GOT3 (cell line): Measurements from ENCODE around the gene SMS.
"Not testable (repeated sequence)": the region's sequence is repeated elsewhere in the genome, so short reads cannot be mapped to it uniquely, and the experiment has no call there.

Source experiments
- DNase-seq: peaks from one replicate; lab custom pipeline; 2025; ENCODE audit warnings: mixed read lengths; lab: John Stamatoyannopoulos, UW

The SMS gene

GRCh38 chrX:21952624-21953023, 12.1 kb downstream of the SMS start:
- no peak for DNase-seq

DNA sequence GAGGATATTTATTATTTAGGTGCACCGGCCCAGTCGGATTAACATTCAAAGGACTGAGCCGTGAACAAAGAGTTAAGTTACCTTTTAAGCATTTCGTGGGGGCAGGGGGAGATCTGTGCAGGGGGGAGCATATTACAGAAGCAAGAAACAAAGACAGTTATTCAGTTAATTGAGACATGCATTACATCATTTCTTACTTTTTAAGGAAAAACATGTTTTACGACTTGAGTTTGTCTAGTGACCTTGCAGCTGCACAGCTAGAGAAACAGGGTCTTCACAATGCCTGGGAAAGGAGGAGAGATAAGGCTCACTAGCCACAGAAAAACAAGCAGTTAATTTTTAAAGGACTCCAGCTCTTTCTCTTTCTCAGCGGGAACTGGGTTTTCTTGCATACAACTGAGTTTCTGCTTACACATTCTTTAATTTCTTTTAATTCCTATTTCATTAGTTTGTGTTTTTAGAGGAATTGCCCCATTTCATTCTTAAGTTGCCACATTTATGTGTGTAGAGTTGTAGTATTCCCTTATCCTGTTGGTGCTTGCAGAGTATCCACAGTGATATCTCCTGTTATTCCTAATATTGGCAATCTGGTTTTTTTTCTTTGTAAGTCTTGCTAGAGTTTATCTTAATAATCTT, 12.8 kb downstream of the SMS start:
- not testable (repeated sequence) for DNase-seq

DNA sequence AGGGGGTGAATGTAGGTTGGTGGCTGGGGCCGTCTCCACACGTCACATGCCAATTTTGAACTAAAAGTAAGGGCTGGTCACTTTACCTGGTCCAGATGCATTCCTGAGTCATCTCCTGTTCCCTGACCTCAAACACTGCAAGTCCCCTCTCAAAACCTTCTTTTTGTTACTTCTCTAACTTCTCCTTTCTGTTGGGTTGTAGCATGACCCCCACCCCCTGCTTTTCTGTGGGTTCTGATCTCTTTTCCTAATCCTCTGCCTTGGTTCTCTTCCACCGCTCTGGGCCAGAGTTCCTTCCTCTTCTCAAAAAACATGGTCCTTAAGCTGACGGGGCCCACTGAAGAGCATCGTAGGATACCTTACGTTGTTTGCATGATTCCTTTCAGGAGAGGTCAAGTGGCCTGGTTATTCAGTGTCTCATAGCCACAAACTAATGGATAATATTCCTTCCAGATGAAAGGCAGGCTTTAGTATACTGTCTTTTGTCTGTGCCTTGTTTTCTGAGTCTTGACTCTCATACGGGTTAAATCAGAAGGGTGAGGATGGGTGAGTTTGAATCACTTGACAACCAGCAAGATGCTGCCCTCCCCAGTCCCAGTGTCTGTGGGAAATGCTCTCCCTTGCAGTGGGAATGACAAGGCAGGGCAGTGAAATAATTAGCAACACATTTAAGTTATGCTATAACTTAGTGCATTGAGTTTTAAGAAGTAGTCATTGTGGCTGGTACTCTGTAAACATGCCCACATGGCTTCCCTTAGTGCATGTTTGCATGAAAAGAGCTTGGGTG, 15.1 kb downstream of the SMS start:
- no peak for DNase-seq

DNA sequence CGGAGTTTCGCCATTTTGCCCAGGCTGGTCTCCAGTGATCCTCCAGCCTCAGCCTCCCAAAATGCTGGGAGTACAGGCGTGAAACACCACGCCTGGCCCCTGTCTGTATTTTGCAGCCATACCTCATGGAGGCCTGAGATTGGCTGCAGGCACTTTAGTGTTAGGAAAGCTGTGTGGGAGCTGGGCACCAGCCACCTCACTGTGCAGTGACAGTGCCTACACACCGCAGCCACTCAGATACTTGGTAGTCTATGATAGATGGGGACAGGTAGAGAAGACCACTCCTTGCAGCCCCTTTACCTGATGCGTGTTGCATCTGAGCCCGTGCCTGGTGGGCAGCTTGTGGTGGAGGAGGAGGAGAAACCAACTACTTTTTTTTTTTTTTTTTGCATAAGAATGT, 16.3 kb downstream of the SMS start:
- no peak for DNase-seq

DNA sequence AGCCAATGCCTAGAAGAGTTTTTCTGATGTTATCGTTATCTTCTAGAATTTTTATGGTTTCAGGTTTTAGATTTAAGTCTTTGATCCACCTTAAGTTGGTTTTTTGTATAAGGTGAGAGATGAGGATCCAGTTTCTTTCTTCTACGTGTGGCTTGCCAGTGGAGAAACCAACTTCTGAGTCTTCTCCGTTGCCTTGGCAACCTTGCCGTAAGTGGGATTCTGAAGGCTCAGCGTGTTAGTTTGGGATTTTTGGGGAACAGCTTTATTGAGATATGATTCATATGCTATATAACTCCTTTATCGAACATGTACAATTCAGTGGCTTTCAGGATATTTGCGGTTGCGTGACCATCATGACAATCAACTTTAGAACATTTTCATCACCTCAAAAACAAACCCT, 17.7 kb downstream of the SMS start:
- DNase-seq, result no peak

DNA sequence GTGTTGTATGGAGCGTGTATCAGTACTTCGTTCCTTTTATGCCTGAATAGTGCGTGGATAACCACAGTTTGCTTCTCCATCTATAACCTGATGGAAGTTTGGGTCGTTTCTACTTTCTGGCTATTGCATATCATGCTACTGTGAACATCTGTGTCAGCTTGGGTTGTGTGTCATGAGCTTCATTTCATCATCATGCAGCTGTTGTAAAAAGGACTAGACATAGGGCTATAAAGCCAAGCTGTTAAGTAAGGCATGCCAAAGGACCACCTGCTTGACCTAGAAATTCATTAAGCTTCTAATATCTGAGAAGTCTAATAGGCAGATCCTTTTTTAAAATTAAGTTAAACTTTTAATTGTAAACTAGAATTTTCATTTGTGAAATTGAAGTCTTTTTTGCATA, 18.4 kb downstream of the SMS start:
- DNase-seq, result no peak

GRCh38 chrX:21959362-21960051, 19.0 kb downstream of the SMS start:
- DNase-seq, result no peak

DNA sequence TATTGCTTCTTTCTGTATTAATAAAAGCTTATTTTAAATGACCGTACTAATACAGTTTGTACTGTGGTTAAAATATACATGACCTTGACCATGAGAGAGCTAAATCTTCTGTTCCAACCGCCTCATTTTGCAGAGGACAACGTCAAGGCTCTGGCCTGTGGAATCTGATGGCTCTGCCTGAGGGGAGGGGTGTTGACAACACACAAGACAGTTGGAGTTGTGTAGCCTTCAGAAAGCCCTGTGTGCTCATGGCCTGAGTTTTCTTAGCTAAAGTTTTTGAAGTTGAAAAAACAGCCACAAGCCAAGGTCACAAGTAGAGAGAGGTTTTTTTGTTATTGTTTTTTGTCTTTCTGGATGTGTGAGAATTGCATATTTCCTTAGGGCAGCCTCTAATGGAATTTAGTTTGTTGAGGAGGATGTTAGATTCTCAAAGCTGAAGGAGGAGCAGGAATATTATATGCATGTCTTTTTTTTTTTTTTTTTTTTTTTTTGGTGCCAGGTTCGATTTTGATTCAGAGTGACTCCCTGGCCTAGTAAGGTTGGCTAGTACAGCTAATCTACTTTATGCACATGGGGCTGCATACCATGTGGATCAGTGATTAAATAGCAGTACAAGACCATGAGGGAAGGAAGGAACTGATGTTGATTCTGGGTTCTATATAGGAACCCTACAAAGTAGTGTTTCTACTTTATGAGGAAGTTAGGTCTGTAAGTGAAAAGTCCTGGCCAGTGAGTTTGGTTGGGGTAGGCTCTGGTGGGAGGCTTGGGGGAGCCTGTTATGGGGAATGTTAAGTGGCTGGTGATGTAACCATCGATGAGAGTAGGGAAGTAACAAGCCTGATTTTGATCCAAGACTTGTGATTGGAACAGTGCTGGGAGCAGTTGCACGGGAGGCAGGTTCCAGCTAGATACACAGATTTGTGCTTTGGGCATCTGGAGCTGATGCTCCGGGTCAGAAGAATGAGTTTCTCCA, 20.3 kb downstream of the SMS start:
- no peak for DNase-seq

- no peak for DNase-seq
Observed at GRCh38 chrX:21962361-21962760, 21.9 kb downstream of the SMS start.

DNA sequence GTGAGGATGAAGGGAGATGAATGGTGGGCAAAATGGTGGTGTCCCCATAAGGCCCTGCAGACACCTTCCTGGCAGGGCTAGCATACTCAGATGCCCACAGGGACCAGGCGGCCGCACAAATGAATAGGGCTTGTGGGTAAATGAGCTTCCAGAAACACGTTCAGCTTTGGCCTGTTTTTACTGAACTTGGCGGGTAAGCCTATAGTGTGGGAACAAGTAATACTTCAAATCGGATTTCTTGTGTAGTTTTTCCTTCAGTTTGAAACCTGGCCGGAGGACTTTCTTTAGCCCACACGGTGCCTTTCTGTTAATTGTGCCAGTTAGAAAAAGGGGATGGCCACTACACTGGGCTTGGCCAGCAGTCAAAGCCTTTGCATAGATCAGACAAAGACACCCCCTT, 22.8 kb downstream of the SMS start:
- no peak for DNase-seq

GRCh38 chrX:21963731-21964405, 23.4 kb downstream of the SMS start:
- no peak for DNase-seq

DNA sequence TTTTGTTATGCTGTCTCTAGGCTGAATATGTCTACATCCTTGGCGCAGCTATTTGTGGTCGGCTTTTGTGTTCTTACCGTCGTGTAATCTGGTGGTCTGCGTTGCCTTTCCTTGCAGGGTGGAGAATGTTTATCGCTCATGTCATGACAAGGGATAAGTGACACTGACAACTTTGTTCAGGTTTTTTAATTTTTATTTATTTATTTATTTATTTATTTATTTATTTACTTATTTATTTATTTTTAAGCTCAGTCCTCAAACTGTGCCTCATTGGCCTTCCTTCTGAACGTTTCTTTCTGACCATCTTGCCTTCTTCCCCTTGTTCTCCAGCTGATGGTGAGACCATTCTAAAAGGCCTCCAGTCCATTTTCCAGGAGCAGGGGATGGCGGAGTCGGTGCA, 26.4 kb downstream of the SMS start:
- no peak for DNase-seq

GRCh38 chrX:21968333-21968732, 27.8 kb downstream of the SMS start:
- no peak for DNase-seq

GRCh38 chrX:21970326-21970725, 29.8 kb downstream of the SMS start:
- no peak for DNase-seq

- no peak for DNase-seq
Observed at GRCh38 chrX:21972046-21972445, 31.5 kb downstream of the SMS start.

- DNase-seq, result no peak
Observed at GRCh38 chrX:21972721-21973120, 32.2 kb downstream of the SMS start.

DNA sequence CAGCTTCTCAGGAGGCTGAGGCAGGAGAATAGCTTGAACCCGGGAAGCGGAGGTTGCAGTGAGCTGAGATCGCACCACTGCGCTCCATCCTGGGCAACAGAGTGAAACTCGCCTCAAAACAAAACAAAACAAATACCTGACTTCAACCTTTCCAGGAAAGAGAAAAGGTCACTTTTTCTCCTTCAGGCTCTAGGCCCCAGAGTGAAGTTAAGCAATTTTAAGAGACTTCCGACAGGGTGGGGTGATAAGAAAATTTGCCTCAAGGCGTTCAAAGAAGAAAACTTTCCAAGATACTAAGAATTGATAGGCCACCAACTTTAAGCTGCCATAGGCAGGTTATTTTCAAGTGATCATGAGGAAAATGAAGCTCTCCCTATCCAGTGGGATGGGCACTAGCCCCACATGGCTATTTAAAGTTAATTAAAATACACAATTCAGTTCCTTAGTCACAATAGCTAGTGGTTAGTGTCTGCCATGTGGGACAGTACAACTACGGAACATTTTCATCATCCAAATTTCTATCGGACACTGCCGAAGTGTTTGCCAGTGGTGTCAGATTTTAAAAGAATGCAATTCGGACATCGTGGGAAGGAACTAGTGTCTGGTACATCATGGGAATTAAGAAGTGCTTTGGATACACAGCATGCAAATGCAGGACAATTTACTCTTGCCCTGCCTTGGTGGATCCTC, 33.0 kb downstream of the SMS start:
- DNase-seq, result no peak

DNA sequence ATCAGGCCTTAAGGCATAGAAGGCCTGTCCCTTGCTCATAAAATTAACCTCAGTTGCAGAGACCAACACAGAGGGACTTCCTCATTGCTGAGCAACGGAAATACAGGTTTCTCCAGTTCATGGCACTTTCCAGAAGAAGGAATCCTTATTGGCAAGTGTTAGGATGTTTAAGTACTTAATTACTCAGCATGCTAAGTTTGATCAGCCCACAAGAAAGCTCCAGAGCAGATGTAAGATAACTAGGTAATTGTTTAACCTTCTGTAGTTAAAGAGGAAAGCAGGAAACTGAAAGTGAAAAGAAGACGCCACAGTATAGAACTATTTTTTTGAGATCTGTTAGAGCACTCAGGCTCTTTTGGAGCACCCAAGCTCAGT, 33.5 kb downstream of the SMS start:
- no peak for DNase-seq

DNA sequence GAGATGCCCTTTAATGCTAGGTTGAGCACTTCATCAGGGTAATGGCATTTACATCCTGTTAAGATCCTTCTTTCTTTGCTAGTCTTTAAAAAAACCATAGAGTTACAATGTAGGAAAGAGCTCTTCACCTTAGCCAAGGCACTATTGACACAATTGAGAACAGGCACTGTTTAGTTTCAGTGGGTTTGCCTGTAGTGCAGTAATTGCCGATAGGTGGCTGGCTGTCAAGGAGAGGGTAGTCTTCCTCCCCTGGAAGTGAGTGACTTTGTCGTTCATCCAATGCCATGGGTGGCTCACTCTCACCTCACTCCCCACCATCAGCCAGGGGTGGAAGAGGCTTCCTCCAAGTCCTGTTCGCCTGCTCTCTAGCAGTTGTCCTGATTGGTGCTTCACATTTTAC, 34.7 kb downstream of the SMS start:
- no peak for DNase-seq

DNA sequence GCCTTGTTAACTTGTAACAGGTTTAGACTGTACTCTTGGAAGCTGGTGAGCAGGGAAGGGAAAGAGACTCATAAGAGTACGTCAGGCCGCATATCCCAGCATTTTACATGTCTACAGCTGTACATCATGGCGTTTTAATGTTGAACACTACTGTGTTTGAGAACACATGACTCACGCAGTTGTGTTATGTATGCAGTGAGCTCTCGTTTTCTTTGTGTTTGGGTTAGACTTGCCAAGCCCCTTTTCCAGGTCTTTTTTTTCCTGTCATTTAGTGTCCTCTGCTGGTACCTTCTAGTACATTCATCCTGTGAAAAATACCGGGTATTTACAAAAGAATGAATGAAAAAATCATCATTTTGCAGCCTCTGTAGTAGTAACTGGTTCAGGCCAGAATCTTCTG, 35.3 kb downstream of the SMS start:
- no peak for DNase-seq

DNA sequence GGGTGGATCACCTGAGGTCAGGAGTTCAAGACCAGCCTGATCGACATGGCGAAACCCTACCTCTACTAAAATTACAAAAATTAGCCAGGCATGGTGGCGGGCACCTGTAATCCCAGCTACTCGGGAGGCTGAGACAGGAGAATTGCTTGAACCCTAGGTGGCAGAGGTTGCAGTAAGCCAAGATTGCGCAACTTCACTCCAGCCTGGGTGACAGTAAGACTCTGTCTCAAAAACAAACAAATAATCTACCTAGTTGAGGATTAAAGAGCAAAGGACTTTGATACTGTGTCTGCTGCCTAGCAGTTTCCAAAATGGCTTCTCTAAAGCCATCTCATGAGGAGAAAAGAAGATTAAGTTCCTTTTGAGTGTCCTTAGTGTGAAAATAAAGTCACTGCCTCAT, 37.8 kb downstream of the SMS start:
- no peak for DNase-seq
